Neuronal stem cell (in vitro differentiated cells): ENCODE measurements around the gene USP2.
A peak's percentile ranks its signal among the peaks of the same experiment; 100 is the strongest.

Source experiments
- DNase-seq: peaks from one replicate; pipeline ENCODE4 v3.0.0-alpha.2; 2013; ENCODE audit warnings: low spot score
- H2AFZ ChIP-seq: one replicate; pipeline ENCODE4 v1.6.1; 2013; ENCODE audit warnings: mild to moderate bottlenecking, low read length, inconsistent platforms
- H2AK5ac ChIP-seq: 2 replicates; pipeline ENCODE4 v1.6.1; 2013; ENCODE audit warnings: low read depth, mild to moderate bottlenecking, inconsistent platforms, low read length, moderate library complexity, mixed read lengths
- H2BK120ac ChIP-seq: 2 replicates; pipeline ENCODE4 v1.6.1; 2013; ENCODE audit warnings: low read depth, mild to moderate bottlenecking, inconsistent platforms, low read length, moderate library complexity, mixed read lengths
- H2BK12ac ChIP-seq: one replicate; pipeline ENCODE4 v1.6.1; 2013; ENCODE audit warnings: low read length, inconsistent platforms
- H2BK15ac ChIP-seq: 2 replicates; pipeline ENCODE4 v1.6.1; 2013; ENCODE audit warnings: mild to moderate bottlenecking, low read length, inconsistent platforms, mixed read lengths
- H2BK5ac ChIP-seq: one replicate; pipeline ENCODE4 v1.6.1; 2013; ENCODE audit warnings: inconsistent platforms, mild to moderate bottlenecking, low read length, moderate library complexity
- H3K14ac ChIP-seq: one replicate; pipeline ENCODE4 v1.6.1; 2013; ENCODE audit warnings: low read length, inconsistent platforms
- H3K18ac ChIP-seq: 2 replicates; pipeline ENCODE4 v1.6.1; 2013; ENCODE audit warnings: low read length, inconsistent platforms
- H3K23ac ChIP-seq: 2 replicates; pipeline ENCODE4 v1.6.1; 2013; ENCODE audit warnings: low read depth, mild to moderate bottlenecking, mixed read lengths, low read length, inconsistent platforms; ENCODE audit not compliant: poor library complexity
- H3K27ac ChIP-seq: replicated peaks from 3 replicates; pipeline ENCODE4 v1.5.1; 2013; ENCODE audit warnings: low read length, inconsistent platforms
- H3K27me3 ChIP-seq, 3 experiments: 2 replicates each; pipeline ENCODE4 v1.6.1; 2013; ENCODE audit warnings: low read length in 3 of 3, mild to moderate bottlenecking in 2 of 3, inconsistent platforms in 1 of 3, low read depth in 1 of 3, mixed read lengths in 1 of 3, moderate library complexity in 1 of 3; ENCODE audit not compliant: control insufficient read depth in 3 of 3, insufficient read depth in 3 of 3
- H3K36me3 ChIP-seq, 2 donors: replicated peaks in 1 of 2; 2 replicates each; pipeline ENCODE4 v1.6.1; 2013; ENCODE audit warnings: low read length in 2 of 2; ENCODE audit not compliant: control insufficient read depth in 2 of 2, insufficient read depth in 2 of 2
- H3K4ac ChIP-seq: 2 replicates; pipeline ENCODE4 v1.6.1; 2013; ENCODE audit warnings: inconsistent platforms, mild to moderate bottlenecking, low read length, moderate library complexity
- H3K4me1 ChIP-seq, 2 donors: 1 replicate in 1 of 2; 2 replicates in 1 of 2; pipeline ENCODE4 v1.6.1; 2013; ENCODE audit warnings: low read length in 2 of 2, low read depth in 1 of 2; ENCODE audit not compliant: control insufficient read depth in 2 of 2, insufficient read depth in 1 of 2
- H3K4me2 ChIP-seq: one replicate; pipeline ENCODE4 v1.6.1; 2013; ENCODE audit warnings: mild to moderate bottlenecking, low read length, inconsistent platforms; ENCODE audit not compliant: insufficient read depth, poor library complexity, severe bottlenecking
- H3K4me3 ChIP-seq, 2 donors: 2 replicates each; pipeline ENCODE4 v1.5.1; 2013; ENCODE audit warnings: low read length in 2 of 2, mild to moderate bottlenecking in 2 of 2, inconsistent platforms in 1 of 2, moderate library complexity in 1 of 2
- H3K79me1 ChIP-seq: one replicate; pipeline ENCODE4 v1.6.1; 2013; ENCODE audit warnings: low read depth, mild to moderate bottlenecking, inconsistent platforms, low read length, moderate library complexity
- H3K9ac ChIP-seq: one replicate; pipeline ENCODE4 v1.6.1; 2013; ENCODE audit warnings: mild to moderate bottlenecking, low read depth, low read length, inconsistent platforms; ENCODE audit not compliant: poor library complexity
- H3K9me3 ChIP-seq, 2 donors: replicated peaks in 1 of 2; 2 replicates each; pipeline versions ENCODE3 to v1.6.1; 2013; ENCODE audit warnings: low read length in 2 of 2, mild to moderate bottlenecking in 2 of 2, inconsistent platforms in 1 of 2, low read depth in 1 of 2, mixed read lengths in 1 of 2, moderate library complexity in 1 of 2; ENCODE audit not compliant: control insufficient read depth in 2 of 2, insufficient read depth in 1 of 2
- H4K8ac ChIP-seq: one replicate; pipeline ENCODE4 v1.6.1; 2013; ENCODE audit warnings: low read depth, mild to moderate bottlenecking, inconsistent platforms, low read length, moderate library complexity
- H4K91ac ChIP-seq: one replicate; pipeline ENCODE4 v1.6.1; 2013; ENCODE audit warnings: low read length, low read depth, mild to moderate bottlenecking, inconsistent platforms; ENCODE audit not compliant: poor library complexity
- WGBS, 2 donors: extraction: QIAGEN DNeasy Blood & Tissue Kit; methylation state at CpG; one replicate each; pipeline ENCODE4 v1.1.7; 2013; ENCODE audit warnings: missing lambda C conversion rate in 2 of 2, mixed read lengths in 1 of 2; ENCODE audit not compliant: insufficient read length in 2 of 2, insufficient replicate concordance in 1 of 2; ENCODE audit errors: extremely low coverage in 2 of 2; 5-methylcytosine and 5-hydroxymethylcytosine counted together

USP2 gene

DNA sequence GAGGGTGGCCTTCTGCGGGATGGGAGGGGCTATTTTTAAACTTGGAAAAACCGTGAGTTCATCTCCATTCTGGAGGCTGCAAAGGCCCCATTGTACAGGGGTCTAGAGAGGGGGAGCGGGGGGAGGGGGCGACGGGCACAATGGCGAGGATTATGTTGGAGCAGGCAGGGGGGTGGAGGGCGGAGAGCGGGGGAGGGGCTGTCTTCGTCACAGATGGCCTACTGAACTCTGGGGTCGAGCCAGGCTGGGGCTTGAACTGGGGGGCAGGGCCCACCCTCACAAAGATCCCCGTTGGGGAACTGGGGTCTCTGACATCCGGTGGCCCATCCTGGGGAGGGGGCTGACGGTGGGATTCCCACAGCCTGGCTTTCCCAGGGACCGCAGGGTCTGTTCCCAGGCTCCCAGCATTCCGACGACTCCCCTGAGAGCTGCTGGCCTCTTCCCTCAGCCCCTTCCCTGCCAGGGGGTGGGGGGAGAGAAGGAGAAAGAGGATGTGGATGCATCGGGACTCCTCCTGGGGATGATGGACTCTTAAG lies 61.2 kb downstream of the USP2 start:
- WGBS, 2 donors: no CpG with 5 or more reads among the region's 17 CpGs
- H3K4me3 ChIP-seq: peak overlapping the region in 1 of 2 donors; percentile 62

DNA sequence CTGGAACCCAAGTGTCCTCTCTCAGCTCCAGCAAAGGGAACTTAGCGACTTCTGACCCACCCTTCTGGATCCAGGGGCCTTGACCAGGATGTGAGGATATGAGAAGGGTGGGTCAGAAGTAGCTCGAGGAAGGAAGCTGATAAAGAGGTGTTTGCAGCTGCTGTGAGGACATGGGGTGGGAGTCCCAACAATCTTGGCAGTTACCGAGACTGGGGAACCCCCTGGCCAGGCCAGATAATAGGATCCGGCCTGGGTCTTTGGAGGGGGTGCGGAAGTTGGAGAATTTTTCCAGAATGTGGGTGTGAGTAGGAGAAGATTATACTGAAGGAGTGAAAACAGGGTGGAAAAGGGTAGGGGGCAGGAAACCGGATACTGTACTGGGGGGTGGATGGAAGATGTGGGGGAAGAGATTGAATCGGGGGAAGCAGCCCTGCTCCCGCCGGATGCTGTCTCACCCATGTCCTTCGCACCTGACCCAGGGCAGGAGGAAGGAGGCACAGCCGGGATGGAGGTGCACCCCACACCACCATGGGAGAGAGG lies 61.7 kb downstream of the USP2 start:
- Histone ChIP-seq H2AFZ (peak overlapping the region; percentile 90), H3K14ac (no peak overlapping the region), H2BK120ac (peak overlapping the region; percentile 40), H3K9ac (peak overlapping the region; percentile 79), H2AK5ac (peak overlapping the region; percentile 47), H3K18ac (peak overlapping the region; percentile 91), H4K8ac (no peak overlapping the region), H4K91ac (no peak overlapping the region), H3K36me3 (no peaks in the 10 kb centered on the region), H3K4me3 (no peak overlapping the region), H3K79me1 (no peaks in the 10 kb centered on the region), H2BK12ac (peak overlapping the region; percentile 89), H3K4me2 (no peak overlapping the region), H3K27me3 (peaks cover 6 to 33% (median 15%) of the 10 kb centered on the region in 3 experiments), H2BK15ac (peak overlapping the region; percentile 76), H3K9me3 (no peaks in the 10 kb centered on the region), H3K27ac (peak overlapping the region; percentile 44), H3K4me1 (peaks cover 46 to 48% of the 10 kb centered on the region in 2 donors), H2BK5ac (peak overlapping the region; percentile 62), H3K23ac (peak overlapping the region; percentile 80), H3K4ac (no peak overlapping the region)
- no peak for DNase-seq
- WGBS, 2 donors: no CpG with 5 or more reads among the region's 11 CpGs

More for the DNA sequence above, 61.2 kb downstream of the USP2 start:
- peak overlapping the region; percentile 73 for H3K27ac ChIP-seq
- H4K8ac ChIP-seq: no peak overlapping the region
- H4K91ac ChIP-seq: peak overlapping the region; percentile 74
- H3K36me3 ChIP-seq: no peaks in the 10 kb centered on the region
- H2BK12ac ChIP-seq: peak overlapping the region; percentile 89
- H2BK120ac ChIP-seq: peak overlapping the region; percentile 49
- peak overlapping the region; percentile 77 for H2AK5ac ChIP-seq
- peak overlapping the region; percentile 80 for H3K23ac ChIP-seq
- no peak overlapping the region for H3K14ac ChIP-seq
- no peaks in the 10 kb centered on the region for H3K9me3 ChIP-seq
- H3K4ac ChIP-seq: no peak overlapping the region
- peaks cover 6 to 27% (median 13%) of the 10 kb centered on the region in 3 experiments for H3K27me3 ChIP-seq
- no peaks in the 10 kb centered on the region for H3K79me1 ChIP-seq
- peak overlapping the region; percentile 90 for H2AFZ ChIP-seq
- DNase-seq: no peak
- peak overlapping the region; percentile 86 for H2BK15ac ChIP-seq
- H3K4me2 ChIP-seq: peak overlapping the region; percentile 58
- H3K18ac ChIP-seq: peak overlapping the region; percentile 98
- peaks cover 43 to 45% of the 10 kb centered on the region in 2 donors for H3K4me1 ChIP-seq
- peak overlapping the region; percentile 91 for H2BK5ac ChIP-seq
- peak overlapping the region; percentile 79 for H3K9ac ChIP-seq

DNA sequence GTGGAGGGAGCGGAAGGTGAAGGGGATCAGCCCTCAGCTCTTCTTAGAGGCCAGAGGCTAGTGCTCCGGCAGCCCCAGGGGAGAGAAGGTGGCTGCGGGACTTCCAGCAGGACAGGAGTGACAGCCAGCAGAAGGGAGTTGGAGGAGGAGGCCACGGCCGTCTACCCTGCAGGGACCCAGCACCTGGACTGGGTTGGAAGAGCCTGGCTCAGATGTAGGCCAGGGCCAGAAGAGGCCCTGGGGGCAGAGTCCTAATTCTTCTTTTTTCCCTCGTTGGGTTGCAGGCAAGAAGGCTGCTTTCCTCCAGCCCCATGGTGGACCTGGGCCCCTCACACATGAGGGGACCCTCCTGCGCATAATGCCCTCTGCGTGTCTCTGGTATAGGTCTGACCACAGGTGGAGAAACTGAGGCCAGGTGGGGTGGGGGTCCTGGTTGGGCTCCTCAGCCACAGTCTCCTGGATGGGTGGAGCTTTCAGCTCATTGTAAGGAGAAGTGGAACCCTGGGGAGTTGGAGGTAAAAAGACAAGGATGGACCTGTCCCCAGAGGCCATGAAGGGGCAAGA lies 62.3 kb downstream of the USP2 start:
- no peaks in the 10 kb centered on the region for H3K79me1 ChIP-seq
- no peak overlapping the region for H3K4me2 ChIP-seq
- peak overlapping the region; percentile 53 for H2BK12ac ChIP-seq
- WGBS, 2 donors: no CpG with 5 or more reads among the region's 8 CpGs
- H3K4me1 ChIP-seq: peaks cover 46 to 49% of the 10 kb centered on the region in 2 donors
- peak overlapping the region; percentile 25 for H4K91ac ChIP-seq
- H3K36me3 ChIP-seq: no peaks in the 10 kb centered on the region
- H3K27ac ChIP-seq: peak overlapping the region; percentile 51
- no peak overlapping the region for H4K8ac ChIP-seq
- peak overlapping the region; percentile 76 for H2BK15ac ChIP-seq
- H3K4me3 ChIP-seq: no peak overlapping the region
- no peaks in the 10 kb centered on the region for H3K9me3 ChIP-seq
- no peak overlapping the region for H3K23ac ChIP-seq
- peak overlapping the region; percentile 91 for H3K18ac ChIP-seq
- H2BK120ac ChIP-seq: peak overlapping the region; percentile 40
- no peak overlapping the region for H3K14ac ChIP-seq
- no peak overlapping the region for H3K4ac ChIP-seq
- H2BK5ac ChIP-seq: peak overlapping the region; percentile 62
- DNase-seq: no peak
- H2AFZ ChIP-seq: peak overlapping the region; percentile 90
- peaks cover 6 to 37% (median 15%) of the 10 kb centered on the region in 3 experiments for H3K27me3 ChIP-seq
- H2AK5ac ChIP-seq: peak overlapping the region; percentile 47
- H3K9ac ChIP-seq: peak overlapping the region; percentile 31
